ENCODE data around the gene SSBP4. TPM values are rescaled to one million over a fixed set of nuclear protein-coding genes. Genes with fewer than 3 reads are reported as not detected.

SSBP4 gene
- total RNA-seq (2014; rRNA removed) (97.5 and 99.9 TPM in 2 replicates), Bru-seq, nascent RNA (percentile 62 among the genes with signal in this experiment), BruChase-seq, experiment 1, labeled RNA remaining after a 6-hour chase (percentile 72 among the genes with signal in this experiment), BruChase-seq, experiment 2, labeled RNA remaining after a 2-hour chase (percentile 74 among the genes with signal in this experiment)
- long read RNA-seq, transcript SSBP4-202 (17 exons, 1,721 nt): major isoform, 28 of 142 reads
- long read RNA-seq, partial matches to known transcripts: 36 of 142 reads
- long read RNA-seq, other reads (novel, unspliced or antisense): 72 of 142 reads

DNA sequence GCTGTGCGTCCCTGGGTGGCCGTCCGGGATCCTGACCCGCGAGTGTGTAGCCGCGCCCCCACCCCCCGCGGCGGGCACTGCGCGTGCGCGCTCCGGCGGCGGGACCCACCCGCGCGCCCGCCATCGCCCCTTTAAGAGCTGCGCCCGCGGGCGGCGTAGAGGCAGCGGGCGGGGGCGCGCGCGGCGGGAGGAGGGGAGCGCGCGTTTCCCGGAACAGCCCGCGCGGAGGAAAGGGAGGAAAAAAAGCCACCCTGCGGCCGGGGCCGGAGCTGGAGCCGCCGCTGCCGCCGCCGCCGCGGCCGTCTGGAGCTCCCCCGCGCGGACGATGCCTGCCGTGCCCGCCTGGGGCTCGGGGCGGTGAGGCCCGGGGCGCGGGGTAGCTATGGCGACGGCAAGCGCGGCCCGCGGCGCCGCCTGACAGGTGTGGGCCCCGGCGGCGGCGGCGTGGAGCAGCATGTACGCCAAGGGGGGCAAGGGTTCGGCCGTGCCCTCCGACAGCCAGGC, at the start of gene SSBP4:
SSBP4 (plus strand) TSS at position 204 of the 504 bp plus-strand sequence; CDS start at position 455, 251 bp downstream.
- CTCF ChIA-PET: no interaction called here
- Histone ChIP-seq H3K9me2 (replicated peaks; ENCODE audit: low read length) (no peaks in the 10 kb centered on the region), H3K9me3 (ENCODE audit: low read length) (no peaks in the 10 kb centered on the region), H4K20me1 (ENCODE audit: low read length) (peaks cover 11% of the 10 kb centered on the region; the same call in 1 of the 2 replicates), H3K27ac (ENCODE audit: low read length) (no peak within 1 kb of the TSS), H2AFZ (ENCODE audit: low read length) (peak within 1 kb of the TSS; percentile 91), H3K4me2 (ENCODE audit: low read length) (peak within 1 kb of the TSS; percentile 99), H3K4me3 (ENCODE audit: low read length) (peak within 1 kb of the TSS; percentile 91), H3K36me3 (ENCODE audit: low read depth, low read length) (no peaks in the 10 kb centered on the region), H3K9ac (ENCODE audit: low read length) (peak within 1 kb of the TSS; percentile 75), H3F3A (ENCODE audit: low read length, unreplicated experiment) (no peaks in the 10 kb centered on the region), H3K79me2 (ENCODE audit: low read length) (peaks cover 47% of the 10 kb centered on the region), H3K27me3 (ENCODE audit: low read length) (no peaks in the 10 kb centered on the region), H3K4me1 (ENCODE audit: insufficient read depth, low read length) (peaks cover 37% of the 10 kb centered on the region)
- TF ChIP-seq EZH2 (IDR thresholded peaks at IDR 0.05; ENCODE audit: low read length, unreplicated experiment) (no peak), EZH2phosphoT487 (IDR thresholded peaks at IDR 0.05; ENCODE audit: borderline replicate concordance, low read length) (no peak)
- TF ChIP-seq, protein P1, sequence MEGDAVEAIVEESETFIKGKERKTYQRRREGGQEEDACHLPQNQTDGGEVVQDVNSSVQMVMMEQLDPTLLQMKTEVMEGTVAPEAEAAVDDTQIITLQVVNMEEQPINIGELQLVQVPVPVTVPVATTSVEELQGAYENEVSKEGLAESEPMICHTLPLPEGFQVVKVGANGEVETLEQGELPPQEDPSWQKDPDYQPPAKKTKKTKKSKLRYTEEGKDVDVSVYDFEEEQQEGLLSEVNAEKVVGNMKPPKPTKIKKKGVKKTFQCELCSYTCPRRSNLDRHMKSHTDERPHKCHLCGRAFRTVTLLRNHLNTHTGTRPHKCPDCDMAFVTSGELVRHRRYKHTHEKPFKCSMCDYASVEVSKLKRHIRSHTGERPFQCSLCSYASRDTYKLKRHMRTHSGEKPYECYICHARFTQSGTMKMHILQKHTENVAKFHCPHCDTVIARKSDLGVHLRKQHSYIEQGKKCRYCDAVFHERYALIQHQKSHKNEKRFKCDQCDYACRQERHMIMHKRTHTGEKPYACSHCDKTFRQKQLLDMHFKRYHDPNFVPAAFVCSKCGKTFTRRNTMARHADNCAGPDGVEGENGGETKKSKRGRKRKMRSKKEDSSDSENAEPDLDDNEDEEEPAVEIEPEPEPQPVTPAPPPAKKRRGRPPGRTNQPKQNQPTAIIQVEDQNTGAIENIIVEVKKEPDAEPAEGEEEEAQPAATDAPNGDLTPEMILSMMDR (conservative IDR thresholded peaks at IDR 0.05; ENCODE audit: low read depth, low read length): no peak
- intact Hi-C loops (cut with micrococcal nuclease): loop anchor here (1.0 to 10.0 kb wide), 3 partner anchors 42 to 214 kb away; partner anchors contain the start of genes IQCN and RAB3A
- POLR2A ChIA-PET (ENCODE audit: unreplicated experiment): interaction anchor here (0.6 kb wide), 2 partner anchors 91 to 264 kb away, joined by 3 read pairs; no protein-coding TSS in a partner anchor
- ATAC-seq: peak; percentile 22
- BruUV-seq (replicated peaks): no TSS peak
- DNase-seq: peak; percentile 85

DNA sequence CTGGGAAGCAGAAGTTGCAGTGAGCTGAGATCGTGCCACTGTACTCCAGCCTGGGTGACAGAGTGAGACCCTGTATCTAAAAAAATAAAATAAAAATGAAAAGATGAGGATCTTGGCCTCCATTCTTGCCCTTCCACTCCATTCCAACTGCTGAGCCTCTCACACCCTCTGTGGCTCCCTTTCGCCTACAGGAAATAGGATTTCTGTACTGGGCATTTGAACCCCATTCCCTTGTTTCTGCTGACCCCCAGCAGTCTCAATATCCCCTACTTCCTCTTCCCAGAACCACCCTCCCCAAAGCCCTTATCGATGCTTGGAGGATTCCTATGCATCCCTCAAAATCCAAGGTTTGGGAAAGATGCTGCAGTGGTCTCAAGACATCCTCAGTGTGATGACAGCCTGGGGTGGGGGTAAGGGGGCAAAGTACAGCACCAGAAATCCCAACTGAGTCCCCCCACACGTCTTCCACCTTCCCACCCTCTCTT, 45.7 kb upstream of the SSBP4 start:
- no peaks in the 10 kb centered on the region for H3K9me3 ChIP-seq (ENCODE audit: low read length)
- no TSS peak for BruUV-seq (replicated peaks)
- CTCF ChIA-PET: no interaction called here
- POLR2A ChIA-PET (ENCODE audit: unreplicated experiment): no interaction called here
- H2AFZ ChIP-seq (ENCODE audit: low read length): peak overlapping the region; percentile 69; the same call in 1 of the 2 replicates
- ATAC-seq (no peak), DNase-seq (no peak)
- no peaks in the 10 kb centered on the region for H3F3A ChIP-seq (ENCODE audit: low read length, unreplicated experiment)
- no peaks in the 10 kb centered on the region for H4K20me1 ChIP-seq (ENCODE audit: low read length)
- no peaks in the 10 kb centered on the region for H3K36me3 ChIP-seq (ENCODE audit: low read depth, low read length)
- no peak overlapping the region for H3K4me2 ChIP-seq (ENCODE audit: low read length)
- H3K4me1 ChIP-seq (ENCODE audit: insufficient read depth, low read length): peaks cover 34% of the 10 kb centered on the region
- no peak for TF ChIP-seq EZH2 (IDR thresholded peaks at IDR 0.05; ENCODE audit: low read length, unreplicated experiment)
- TF ChIP-seq, protein P1 (conservative IDR thresholded peaks at IDR 0.05; ENCODE audit: low read depth, low read length): no peak
- TF ChIP-seq EZH2phosphoT487 (IDR thresholded peaks at IDR 0.05; ENCODE audit: borderline replicate concordance, low read length): no peak
- peak overlapping the region; percentile 53 for H3K9ac ChIP-seq (ENCODE audit: low read length)
- intact Hi-C loops (cut with micrococcal nuclease): no loop called here
- peak overlapping the region; percentile 76 for H3K27ac ChIP-seq (ENCODE audit: low read length)
- no peak overlapping the region for H3K4me3 ChIP-seq (ENCODE audit: low read length)
- H3K79me2 ChIP-seq (ENCODE audit: low read length): no peaks in the 10 kb centered on the region
- no peaks in the 10 kb centered on the region for H3K9me2 ChIP-seq (replicated peaks; ENCODE audit: low read length)
- no peaks in the 10 kb centered on the region for H3K27me3 ChIP-seq (ENCODE audit: low read length)

Data from PC-3 (cell line).